HepG2 (cell line): Measurements from ENCODE around the gene SQSTM1. TPM values are rescaled to one million over a fixed set of nuclear protein-coding genes. Genes with fewer than 3 reads are reported as not detected.

Source experiments
- BHLHE40 ChIP-seq: IDR thresholded peaks from 2 replicates; pipeline ENCODE4 v1.6.1; 2011; ENCODE audit warnings: low read length, improper control_type of control experiment
- CREB1 ChIP-seq, 2 experiments: fragments of 450-650 bp in 1 of 2; IDR thresholded peaks; 2 replicates each; pipeline ENCODE4 v1.6.1; 2016 to 2017; ENCODE audit warnings: control low read depth in 1 of 2, mild to moderate bottlenecking in 1 of 2, missing compliant biosample characterization in 1 of 2, missing genetic modification characterization in 1 of 2
- ESRRA ChIP-seq: sonication (generic); formaldehyde crosslinking; IDR thresholded peaks from 2 replicates; pipeline ENCODE4 v1.5.1; 2020; ENCODE audit warnings: mild to moderate bottlenecking, low read depth, missing genetic modification reagents
- FOXM1 ChIP-seq: sonication (generic); formaldehyde crosslinking; IDR thresholded peaks from 2 replicates; pipeline ENCODE4 v1.5.0; 2020; ENCODE audit warnings: missing genetic modification reagents
- KDM5B ChIP-seq: sonication (generic); formaldehyde crosslinking; IDR thresholded peaks from 2 replicates; pipeline ENCODE4 v1.4.0; 2020; ENCODE audit warnings: missing genetic modification reagents, mild to moderate bottlenecking, borderline replicate concordance
- KLF11 ChIP-seq: IDR thresholded peaks from 2 replicates; pipeline ENCODE4 v1.6.1; 2016; ENCODE audit warnings: missing compliant biosample characterization
- KLF9 ChIP-seq: IDR thresholded peaks from 2 replicates; pipeline ENCODE4 v1.6.1; 2016; ENCODE audit warnings: low read depth
- MNT ChIP-seq: fragments of 450-650 bp; IDR thresholded peaks from 2 replicates; pipeline ENCODE4 v1.6.1; 2016
- NFE2L1 ChIP-seq: sonication (generic); formaldehyde crosslinking; IDR thresholded peaks from 2 replicates; pipeline ENCODE4 v1.4.0; 2020; ENCODE audit warnings: missing genetic modification reagents, mild to moderate bottlenecking, borderline replicate concordance
- SRSF1 ChIP-seq: fragments of 200-400 bp; formaldehyde crosslinking; optimal IDR thresholded peaks from 2 replicates; pipeline ENCODE3; 2017; ENCODE audit warnings: mild to moderate bottlenecking, low read depth, low read length, moderate library complexity
- TEAD2 ChIP-seq: sonication (generic); formaldehyde crosslinking; IDR thresholded peaks from 2 replicates; pipeline ENCODE4 v1.9.0; 2021; ENCODE audit warnings: missing genetic modification reagents
- TRIM24 ChIP-seq: sonication (generic); formaldehyde crosslinking; IDR thresholded peaks from 2 replicates; pipeline ENCODE4 v1.8.0; 2022; ENCODE audit warnings: mild to moderate bottlenecking, missing genetic modification reagents
- XRCC5 ChIP-seq: fragments of 200-400 bp; formaldehyde crosslinking; optimal IDR thresholded peaks from 2 replicates; pipeline ENCODE3; 2017; ENCODE audit warnings: mild to moderate bottlenecking, low read length
- ZKSCAN8 ChIP-seq: IDR thresholded peaks from 2 replicates; pipeline ENCODE4 v1.6.1; 2016; ENCODE audit warnings: borderline replicate concordance, missing genetic modification reagents, missing compliant biosample characterization
- ZNF101 ChIP-seq: sonication (generic); formaldehyde crosslinking; IDR thresholded peaks from 2 replicates; pipeline ENCODE4 v1.4.0; 2020; ENCODE audit warnings: mild to moderate bottlenecking, low read depth, missing genetic modification reagents, borderline replicate concordance
- ZNF264 ChIP-seq: sonication (generic); formaldehyde crosslinking; IDR thresholded peaks from 2 replicates; pipeline ENCODE4 v1.4.0; 2020; ENCODE audit warnings: missing genetic modification reagents
- ZNF276 ChIP-seq: sonication (generic); formaldehyde crosslinking; IDR thresholded peaks from 2 replicates; pipeline ENCODE4 v1.4.0; 2020; ENCODE audit warnings: mild to moderate bottlenecking, low read depth, missing genetic modification reagents
- ZNF326 ChIP-seq: sonication (generic); formaldehyde crosslinking; IDR thresholded peaks from 2 replicates; pipeline ENCODE4 v1.4.0; 2020; ENCODE audit warnings: missing genetic modification reagents, borderline replicate concordance
- ZNF431 ChIP-seq: sonication (generic); formaldehyde crosslinking; IDR thresholded peaks from 2 replicates; pipeline ENCODE4 v1.9.0; 2022; ENCODE audit warnings: missing genetic modification reagents, low read depth, mild to moderate bottlenecking, borderline replicate concordance
- ZNF501 ChIP-seq: sonication (generic); formaldehyde crosslinking; IDR thresholded peaks from 2 replicates; pipeline ENCODE4 v1.5.1; 2020; ENCODE audit warnings: mild to moderate bottlenecking, moderate library complexity, missing genetic modification reagents
- ZNF550 ChIP-seq: sonication (generic); formaldehyde crosslinking; IDR thresholded peaks from 2 replicates; pipeline ENCODE4 v1.4.0; 2020; ENCODE audit warnings: mild to moderate bottlenecking, missing genetic modification reagents, borderline replicate concordance
- ZNF572 ChIP-seq: sonication (generic); formaldehyde crosslinking; IDR thresholded peaks from 2 replicates; pipeline ENCODE4 v1.5.1; 2020; ENCODE audit warnings: mild to moderate bottlenecking, missing genetic modification reagents
- ZNF766 ChIP-seq: sonication (generic); formaldehyde crosslinking; IDR thresholded peaks from 2 replicates; pipeline ENCODE4 v1.5.0; 2020; ENCODE audit warnings: missing genetic modification reagents, borderline replicate concordance
- ZNF816 ChIP-seq: sonication (generic); formaldehyde crosslinking; IDR thresholded peaks from 2 replicates; pipeline ENCODE4 v1.8.0; 2022; ENCODE audit warnings: missing genetic modification reagents, mild to moderate bottlenecking, borderline replicate concordance
- ZNF850 ChIP-seq: sonication (generic); formaldehyde crosslinking; conservative IDR thresholded peaks from 2 replicates; pipeline ENCODE4 v1.9.0; 2021; ENCODE audit warnings: mild to moderate bottlenecking, missing genetic modification reagents
- polyA plus RNA-seq, 8 experiments: library from polyadenylated mRNA; depleted of rRNA in 3 of 8; stranded (reverse) in 7 of 8; unstranded in 1 of 8; fragments of >200 nt; fragmentation: Illumina TruSeq in 4 of 8; extraction: Trizol in 4 of 8; gene quantifications; 2 replicates each; pipeline versions ENCODE4 v1.2.1 to v1.2.3, GENCODE V29; 2011 to 2016; ENCODE audit warnings: low read depth in 4 of 8, missing spikeins in 1 of 8, mixed read lengths in 1 of 8; ENCODE audit not compliant: insufficient read depth in 1 of 8
- total RNA-seq, 5 experiments: library from RNA; depleted of rRNA; stranded (reverse); fragments of >200 nt; fragmentation: Illumina TruSeq; extraction: Trizol; gene quantifications; 2 replicates each; pipeline ENCODE4 v1.2.3, GENCODE V29; 2016; ENCODE audit warnings: low read depth in 1 of 5
- TF ChIP-seq, protein P1 (sequence below): sonication (generic); formaldehyde crosslinking; conservative IDR thresholded peaks from 2 replicates; pipeline ENCODE4 v1.8.0; 2022; ENCODE audit warnings: mild to moderate bottlenecking, moderate library complexity, missing genetic modification reagents

SQSTM1 gene
- total and polyA plus RNA-seq, 2 of the 13 experiments (the other 11 are each of a cell fraction or from before 2014, with no cell fraction given), result 90.9 to 160 TPM

- TF ChIP-seq, protein P1, sequence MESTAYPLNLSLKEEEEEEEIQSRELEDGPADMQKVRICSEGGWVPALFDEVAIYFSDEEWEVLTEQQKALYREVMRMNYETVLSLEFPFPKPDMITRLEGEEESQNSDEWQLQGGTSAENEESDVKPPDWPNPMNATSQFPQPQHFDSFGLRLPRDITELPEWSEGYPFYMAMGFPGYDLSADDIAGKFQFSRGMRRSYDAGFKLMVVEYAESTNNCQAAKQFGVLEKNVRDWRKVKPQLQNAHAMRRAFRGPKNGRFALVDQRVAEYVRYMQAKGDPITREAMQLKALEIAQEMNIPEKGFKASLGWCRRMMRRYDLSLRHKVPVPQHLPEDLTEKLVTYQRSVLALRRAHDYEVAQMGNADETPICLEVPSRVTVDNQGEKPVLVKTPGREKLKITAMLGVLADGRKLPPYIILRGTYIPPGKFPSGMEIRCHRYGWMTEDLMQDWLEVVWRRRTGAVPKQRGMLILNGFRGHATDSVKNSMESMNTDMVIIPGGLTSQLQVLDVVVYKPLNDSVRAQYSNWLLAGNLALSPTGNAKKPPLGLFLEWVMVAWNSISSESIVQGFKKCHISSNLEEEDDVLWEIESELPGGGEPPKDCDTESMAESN, result no peak
- TF ChIP-seq TRIM24 (CRISPR knock-in tag), result no peak
- TF ChIP-seq KLF9 (CRISPR knock-in tag), result no peak
- TF ChIP-seq FOXM1 (CRISPR knock-in tag), result no peak
- TF ChIP-seq ZNF501 (CRISPR knock-in tag), result no peak
- TF ChIP-seq ZNF816 (CRISPR knock-in tag), result no peak
- TF ChIP-seq CREB1 (IDR thresholded peaks at IDR 0.05), result no peak
- TF ChIP-seq CREB1 (CRISPR knock-in tag; IDR thresholded peaks at IDR 0.05), result no peak
- no peak for TF ChIP-seq ZNF264 (CRISPR knock-in tag)
- no peak for TF ChIP-seq KDM5B (CRISPR knock-in tag)
- no peak for TF ChIP-seq ZNF276
- no peak for TF ChIP-seq ZNF431 (CRISPR knock-in tag)
- TF ChIP-seq ZNF572 (CRISPR knock-in tag), result no peak
- no peak for TF ChIP-seq SRSF1
- no peak for TF ChIP-seq ZNF550 (CRISPR knock-in tag)
- no peak for TF ChIP-seq ZNF766 (CRISPR knock-in tag)
- no peak for TF ChIP-seq ZKSCAN8
- peak; percentile 36 for TF ChIP-seq XRCC5
- TF ChIP-seq KLF11 (CRISPR knock-in tag), result no peak
- TF ChIP-seq ZNF101 (CRISPR knock-in tag), result no peak
- TF ChIP-seq ESRRA (CRISPR knock-in tag), result no peak
- no peak for TF ChIP-seq ZNF850 (CRISPR knock-in tag)
- 0 out of 2 replicates have a peak, but pooled peaks have one; percentile 40 for TF ChIP-seq ZNF326 (CRISPR knock-in tag)
- TF ChIP-seq TEAD2 (CRISPR knock-in tag), result no peak
- TF ChIP-seq MNT, result no peak
- TF ChIP-seq NFE2L1 (CRISPR knock-in tag), result no peak
- TF ChIP-seq BHLHE40, result no peak
These were observed 19.1 kb upstream of the SQSTM1 start (continued) for GRCh38 chr5:179801304-179802206.
